Gastrocnemius medialis (tissue), 4 donors: Measurements from ENCODE around the gene WNT3A. TPM values are rescaled to one million over a fixed set of nuclear protein-coding genes. Genes with fewer than 3 reads are reported as not detected.
A peak's percentile ranks its signal among the peaks of the same experiment; 100 is the strongest.

Experiments used
- ATAC-seq, 2 donors: fragments of 150-250 bp; one replicate each; pipeline ENCODE4 v1.9.1; 2016
- DNase-seq, 2 donors: peaks; one replicate each; pipeline ENCODE4 v3.0.0-alpha.2; 2019
- H3K27ac ChIP-seq, 4 donors: fragments of 200-600 bp; sonication (generic); 1 replicate in 1 of 4; 2 replicates in 3 of 4; pipeline ENCODE4 v1.5.1; 2016 to 2018; ENCODE audit warnings: mild to moderate bottlenecking in 2 of 4, moderate library complexity in 1 of 4
- H3K27me3 ChIP-seq, 3 donors: fragments of 200-600 bp; sonication (generic) in 2 of 3; 1 replicate in 1 of 3; 2 replicates in 2 of 3; pipeline versions ENCODE4 v1.5.1 to v1.6.0; 2016 to 2019; ENCODE audit warnings: mild to moderate bottlenecking in 1 of 3, moderate library complexity in 1 of 3
- H3K36me3 ChIP-seq, 2 donors: fragments of 200-600 bp; sonication (generic) in 1 of 2; one replicate each; pipeline ENCODE4 v1.5.1; 2017 to 2018
- H3K4me1 ChIP-seq, 2 donors: fragments of 200-600 bp; sonication (generic) in 1 of 2; one replicate each; pipeline ENCODE4 v1.5.1; 2016 to 2017; ENCODE audit warnings: mild to moderate bottlenecking in 2 of 2
- H3K4me3 ChIP-seq, 4 donors: fragments of 200-600 bp; sonication (generic) in 3 of 4; 1 replicate in 1 of 4; 2 replicates in 3 of 4; pipeline ENCODE4 v1.5.1; 2016 to 2019; ENCODE audit warnings: mild to moderate bottlenecking in 2 of 4
- H3K9me3 ChIP-seq, 3 donors: fragments of 200-600 bp; sonication (generic) in 2 of 3; 1 replicate in 1 of 3; 2 replicates in 2 of 3; pipeline ENCODE4 v1.5.1; 2016 to 2019
- POLR2A ChIP-seq, 2 donors: fragments of 450-650 bp; IDR thresholded peaks; one replicate each; pipeline ENCODE4 v1.6.1; 2017; ENCODE audit warnings: antibody characterized with exemption in 2 of 2, mild to moderate bottlenecking in 2 of 2, moderate library complexity in 2 of 2
- in situ Hi-C, 4 donors: fragments of 200-750 bp; cut with MboI; loops; one replicate each; pipeline versions ENCODE4 v1.15.0 to v1.8.0; 2017; ENCODE audit warnings: low sequenced_read_pairs in 4 of 4
- intact Hi-C: fragments of 100-400 bp; cut with DNase I; formaldehyde crosslinking; loops from one replicate; pipeline ENCODE4 v1.15.1; 2023; ENCODE audit warnings: low total_unique reads
- total RNA-seq, 4 donors: library from RNA; depleted of rRNA; stranded (reverse); fragments of >200 nt; gene quantifications; one replicate each; pipeline versions ENCODE4 v1.1.0 to v1.2.3, GENCODE V29; 2016
- TF ChIP-seq, protein P1 (sequence below), 5 experiments: fragments of 450-650 bp in 3 of 5; fragments of 200-600 bp in 2 of 5; sonication (generic) in 2 of 5; IDR thresholded peaks in 4 of 5; conservative IDR thresholded peaks in 1 of 5; 1 replicate in 4 of 5; 2 replicates in 1 of 5; pipeline ENCODE4 v1.5.1; 2016 to 2019; ENCODE audit warnings: antibody characterized with exemption in 5 of 5, mild to moderate bottlenecking in 3 of 5, moderate library complexity in 3 of 5

WNT3A gene
- total RNA-seq, 4 donors from 2014 or later = not detected

DNA sequence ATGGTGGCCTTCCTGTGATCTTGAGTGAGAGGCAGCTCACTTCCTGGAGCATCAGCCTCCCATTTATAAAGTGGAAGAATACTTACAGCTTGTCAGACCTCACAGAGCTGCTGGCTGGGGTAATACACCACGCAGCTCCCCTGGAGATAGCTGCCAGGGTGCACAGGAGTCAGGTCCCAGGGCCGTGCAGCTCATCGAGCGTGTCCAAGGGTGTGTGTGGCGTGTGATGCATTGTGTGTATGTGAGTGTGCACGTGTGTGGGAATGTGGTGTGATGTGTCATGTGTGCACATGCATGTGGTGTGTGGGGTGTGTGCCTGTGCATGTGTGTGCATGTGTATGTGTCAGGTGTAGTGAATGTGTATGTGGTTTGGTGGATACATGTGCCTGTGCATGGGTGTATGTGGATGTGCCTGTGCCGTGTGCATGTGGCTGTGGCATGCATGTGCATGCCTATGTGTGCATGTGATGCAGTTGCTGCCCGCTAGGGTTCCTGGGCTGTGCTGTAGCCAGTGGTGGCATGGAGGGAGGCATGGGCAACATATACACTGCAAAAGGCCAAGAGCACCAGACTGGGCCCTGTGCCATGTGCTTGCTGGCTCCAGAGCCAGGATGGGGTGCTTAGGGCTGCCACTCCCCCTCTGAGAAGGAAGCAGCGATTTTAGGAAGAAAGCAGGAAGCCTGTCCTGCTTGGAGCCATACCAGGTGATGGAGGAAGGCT, 24.6 kb downstream of the WNT3A start:
- H3K27me3 ChIP-seq = peaks cover 0 to 5% (median under 1%) of the 10 kb centered on the region in 3 donors
- DNase-seq = peak in 1 of 2 donors; percentile 3
- H3K36me3 ChIP-seq = no peaks in the 10 kb centered on the region
- no peak overlapping the region for H3K4me3 ChIP-seq
- intact Hi-C loops (no loop called here), in situ Hi-C loops (no loop called here)
- H3K4me1 ChIP-seq = no peaks in the 10 kb centered on the region
- ATAC-seq = no peak
- H3K9me3 ChIP-seq = peaks cover 0 to 5% (median 0%) of the 10 kb centered on the region in 3 donors
- TF ChIP-seq, protein P1, sequence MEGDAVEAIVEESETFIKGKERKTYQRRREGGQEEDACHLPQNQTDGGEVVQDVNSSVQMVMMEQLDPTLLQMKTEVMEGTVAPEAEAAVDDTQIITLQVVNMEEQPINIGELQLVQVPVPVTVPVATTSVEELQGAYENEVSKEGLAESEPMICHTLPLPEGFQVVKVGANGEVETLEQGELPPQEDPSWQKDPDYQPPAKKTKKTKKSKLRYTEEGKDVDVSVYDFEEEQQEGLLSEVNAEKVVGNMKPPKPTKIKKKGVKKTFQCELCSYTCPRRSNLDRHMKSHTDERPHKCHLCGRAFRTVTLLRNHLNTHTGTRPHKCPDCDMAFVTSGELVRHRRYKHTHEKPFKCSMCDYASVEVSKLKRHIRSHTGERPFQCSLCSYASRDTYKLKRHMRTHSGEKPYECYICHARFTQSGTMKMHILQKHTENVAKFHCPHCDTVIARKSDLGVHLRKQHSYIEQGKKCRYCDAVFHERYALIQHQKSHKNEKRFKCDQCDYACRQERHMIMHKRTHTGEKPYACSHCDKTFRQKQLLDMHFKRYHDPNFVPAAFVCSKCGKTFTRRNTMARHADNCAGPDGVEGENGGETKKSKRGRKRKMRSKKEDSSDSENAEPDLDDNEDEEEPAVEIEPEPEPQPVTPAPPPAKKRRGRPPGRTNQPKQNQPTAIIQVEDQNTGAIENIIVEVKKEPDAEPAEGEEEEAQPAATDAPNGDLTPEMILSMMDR (IDR thresholded peaks at IDR 0.05 in 4 of 5, conservative IDR thresholded peaks at IDR 0.05 in 1 of 5) = no peak
- no peak for TF ChIP-seq POLR2A (IDR thresholded peaks at IDR 0.05)
- no peak overlapping the region for H3K27ac ChIP-seq

DNA sequence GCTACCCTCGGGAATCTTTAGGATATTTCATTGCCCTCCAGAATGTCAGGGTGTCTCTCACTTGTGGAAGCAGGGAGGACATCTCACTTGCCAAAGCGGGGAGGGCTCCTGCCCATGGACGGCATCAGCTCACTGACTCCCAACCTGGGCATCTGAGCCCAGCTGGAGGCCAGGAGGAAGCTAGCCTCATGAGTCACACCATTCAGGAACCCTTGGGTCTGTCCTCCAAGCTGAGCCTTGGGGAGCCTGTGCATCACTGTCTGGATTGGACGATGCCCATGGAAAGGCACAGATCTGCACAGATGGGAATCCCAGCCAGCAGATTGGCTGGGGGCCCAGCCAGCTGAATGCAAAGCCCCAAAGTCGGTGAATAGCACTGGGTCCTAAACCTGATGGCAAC, 25.2 kb downstream of the WNT3A start:
- ATAC-seq = no peak
- DNase-seq = no peak
- H3K27me3 ChIP-seq = peaks cover 4 to 10% (median 5%) of the 10 kb centered on the region in 3 donors
- H3K4me1 ChIP-seq = no peaks in the 10 kb centered on the region
- TF ChIP-seq, protein P1 (IDR thresholded peaks at IDR 0.05 in 4 of 5, conservative IDR thresholded peaks at IDR 0.05 in 1 of 5) = no peak
- TF ChIP-seq POLR2A (IDR thresholded peaks at IDR 0.05) = no peak
- H3K4me3 ChIP-seq = no peak overlapping the region
- in situ Hi-C loops (no loop called here), intact Hi-C loops (no loop called here)
- peaks cover 0 to 5% (median 0%) of the 10 kb centered on the region in 3 donors for H3K9me3 ChIP-seq
- no peaks in the 10 kb centered on the region for H3K36me3 ChIP-seq
- no peak overlapping the region for H3K27ac ChIP-seq

DNA sequence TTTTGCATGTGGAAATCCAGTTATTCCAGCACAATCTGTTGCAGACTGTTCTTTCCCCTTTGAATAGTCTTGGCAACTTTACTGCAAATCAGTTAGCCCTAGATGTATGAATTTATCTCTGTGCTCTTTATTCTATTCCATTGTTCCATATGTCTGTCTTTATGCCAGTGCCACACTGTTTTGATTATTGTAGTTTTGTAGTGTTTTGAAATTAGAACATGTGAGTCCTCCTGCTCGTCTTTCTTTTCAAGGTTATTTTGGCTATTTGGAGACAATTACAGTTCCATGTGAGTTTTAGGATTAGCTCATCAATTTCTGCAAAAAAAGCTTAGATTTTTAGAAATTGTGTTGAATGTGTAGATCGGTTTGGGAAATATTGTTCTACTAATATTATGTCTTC, 26.6 kb downstream of the WNT3A start:
- H3K27ac ChIP-seq = no peak overlapping the region
- intact Hi-C loops (no loop called here), in situ Hi-C loops (no loop called here)
- DNase-seq (no peak), ATAC-seq (no peak)
- H3K36me3 ChIP-seq = no peaks in the 10 kb centered on the region
- TF ChIP-seq, protein P1 (IDR thresholded peaks at IDR 0.05 in 4 of 5, conservative IDR thresholded peaks at IDR 0.05 in 1 of 5) = no peak
- no peak for TF ChIP-seq POLR2A (IDR thresholded peaks at IDR 0.05)
- H3K4me3 ChIP-seq = no peak overlapping the region
- H3K4me1 ChIP-seq = no peaks in the 10 kb centered on the region
- H3K9me3 ChIP-seq = peaks cover 0 to 5% (median 0%) of the 10 kb centered on the region in 3 donors
- H3K27me3 ChIP-seq = peaks cover 16 to 23% (median 16%) of the 10 kb centered on the region in 3 donors

DNA sequence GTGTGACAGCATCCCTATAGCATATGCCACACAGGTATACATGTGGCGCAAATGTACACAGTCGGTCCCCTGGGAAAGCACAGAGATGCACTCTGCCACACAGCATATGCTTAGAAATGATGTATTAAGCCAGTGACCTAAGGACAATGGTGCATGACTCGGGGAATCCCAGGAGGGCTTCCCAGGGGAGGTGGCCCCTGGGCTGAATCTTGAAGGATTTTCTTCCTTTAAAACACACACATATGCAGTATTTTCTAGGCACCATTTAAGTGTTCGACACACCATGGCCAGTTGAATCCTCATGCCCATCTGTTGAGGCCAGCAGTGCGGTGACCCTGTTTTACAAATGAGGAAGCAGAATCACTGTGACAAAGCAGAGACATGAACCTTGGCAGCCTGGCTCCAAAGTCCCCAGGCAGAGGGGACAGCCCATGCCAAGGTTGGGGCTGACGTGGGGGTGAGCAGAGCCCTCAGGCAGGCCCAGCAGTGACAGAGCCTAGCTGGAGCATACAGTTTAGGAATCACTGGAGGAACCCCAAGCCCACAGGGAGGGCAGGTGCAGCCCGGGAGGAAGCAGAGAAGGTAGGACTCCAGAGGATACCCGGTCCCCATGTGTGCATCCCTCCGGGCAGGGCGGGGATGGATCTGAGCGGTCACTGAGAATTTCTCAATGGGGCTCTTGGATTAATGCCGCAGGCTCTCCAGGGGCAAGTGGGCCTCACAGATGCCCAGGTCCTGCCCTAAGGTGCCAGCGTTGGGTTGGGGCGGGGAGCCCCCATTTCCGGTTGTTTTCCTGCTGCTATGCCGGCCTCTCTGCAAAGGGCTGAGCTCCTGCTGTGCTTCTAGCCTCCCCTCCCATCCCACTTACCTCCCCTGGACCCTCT, 28.4 kb downstream of the WNT3A start:
- no peaks in the 10 kb centered on the region for H3K4me1 ChIP-seq
- H3K27me3 ChIP-seq = peaks cover 22 to 32% (median 31%) of the 10 kb centered on the region in 3 donors
- ATAC-seq = no peak
- DNase-seq = no peak
- H3K27ac ChIP-seq = no peak overlapping the region
- H3K9me3 ChIP-seq = peaks cover 0 to 5% (median 0%) of the 10 kb centered on the region in 3 donors
- no peaks in the 10 kb centered on the region for H3K36me3 ChIP-seq
- TF ChIP-seq POLR2A (IDR thresholded peaks at IDR 0.05) = no peak
- TF ChIP-seq, protein P1 (IDR thresholded peaks at IDR 0.05 in 4 of 5, conservative IDR thresholded peaks at IDR 0.05 in 1 of 5) = no peak
- in situ Hi-C loops = no loop called here
- intact Hi-C loops = no loop called here
- H3K4me3 ChIP-seq = no peak overlapping the region
